B cell (primary cell): ENCODE data around the gene PLD3. TPM values are rescaled to one million over a fixed set of nuclear protein-coding genes. Genes with fewer than 3 reads are reported as not detected.

Source experiments
- ATAC-seq: fragments of 200-7000 bp; cut with Tn5 transposase; one replicate; pipeline ENCODE4 v1.10.0; 2021; ENCODE audit warnings: low read depth, mild to moderate bottlenecking, moderate number of reproducible peaks, moderate library complexity
- CTCF ChIA-PET: fragments of 350-600 bp; sonication (Branson Sonifier 250); formaldehyde crosslinking; loops from one replicate; lab custom pipeline; 2021; ENCODE audit warnings: antibody characterized with exemption, inconsistent platforms; lab: Charles Lee
- POLR2A ChIA-PET: fragments of 350-600 bp; sonication (Branson Sonifier 250); formaldehyde crosslinking; loops from one replicate; lab custom pipeline; 2021; ENCODE audit warnings: antibody characterized with exemption; lab: Charles Lee
- DNase-seq: peaks from one replicate; pipeline ENCODE4 v3.0.0; 2013
- H2AFZ ChIP-seq: 2 replicates; pipeline ENCODE4 v1.6.1; 2012; ENCODE audit warnings: mild to moderate bottlenecking, low read depth, low read length; ENCODE audit not compliant: insufficient read depth, poor library complexity, severe bottlenecking
- H3K27ac ChIP-seq, 2 donors: 1 replicate in 1 of 2; 2 replicates in 1 of 2; pipeline ENCODE4 v1.5.1; 2012 to 2013; ENCODE audit warnings: low read length in 2 of 2, mild to moderate bottlenecking in 2 of 2, moderate library complexity in 1 of 2
- H3K27me3 ChIP-seq, 4 experiments: fragments of 200-600 bp in 1 of 4; sonication (generic) in 1 of 4; replicated peaks in 1 of 4; 1 replicate in 2 of 4; 2 replicates in 2 of 4; pipeline versions ENCODE4 v1.6.1 to v1.7.0; 2013 to 2016; ENCODE audit warnings: low read length in 3 of 4, mild to moderate bottlenecking in 2 of 4, mixed read lengths in 1 of 4, moderate library complexity in 1 of 4; ENCODE audit not compliant: insufficient read depth in 4 of 4, control insufficient read depth in 3 of 4; ENCODE audit errors: control extremely low read depth in 1 of 4
- H3K36me3 ChIP-seq, 2 experiments: replicated peaks in 1 of 2; 1 replicate in 1 of 2; 2 replicates in 1 of 2; pipeline versions ENCODE4 v1.6.1 to v1.7.1; 2013; ENCODE audit warnings: low read length in 1 of 2; ENCODE audit not compliant: insufficient read depth in 2 of 2, control insufficient read depth in 1 of 2; ENCODE audit errors: control extremely low read depth in 1 of 2, extremely low read depth in 1 of 2
- H3K4me1 ChIP-seq, 2 donors: fragments of 200-600 bp in 1 of 2; sonication (generic) in 1 of 2; 1 replicate in 1 of 2; 2 replicates in 1 of 2; pipeline versions ENCODE4 v1.5.1 to v1.6.1; 2013 to 2017; ENCODE audit warnings: low read length in 2 of 2; ENCODE audit not compliant: control insufficient read depth in 2 of 2, insufficient read depth in 2 of 2
- H3K4me2 ChIP-seq: replicated peaks from 2 replicates; pipeline ENCODE3; 2012; ENCODE audit warnings: mild to moderate bottlenecking, low read depth, low read length; ENCODE audit not compliant: poor library complexity, severe bottlenecking
- H3K4me3 ChIP-seq, 5 experiments: fragments of 200-600 bp in 1 of 5; sonication (generic) in 1 of 5; 1 replicate in 3 of 5; 2 replicates in 2 of 5; pipeline versions ENCODE4 v1.5.1 to v1.7.0; 2011 to 2016; ENCODE audit warnings: low read length in 4 of 5, mild to moderate bottlenecking in 4 of 5, low read depth in 2 of 5, control low read depth in 1 of 5, moderate library complexity in 1 of 5; ENCODE audit not compliant: insufficient read depth in 1 of 5; ENCODE audit errors: control extremely low read depth in 1 of 5, extremely low read depth in 1 of 5
- H3K79me2 ChIP-seq: fragments of 200-600 bp; sonication (generic); one replicate; pipeline ENCODE4 v1.6.0; 2016; ENCODE audit warnings: low read length; ENCODE audit not compliant: control insufficient read depth, insufficient read depth
- H3K9ac ChIP-seq: fragments of 200-600 bp; sonication (generic); 2 replicates; pipeline ENCODE4 v1.6.1; 2017; ENCODE audit warnings: mild to moderate bottlenecking, low read length, moderate library complexity
- H3K9me3 ChIP-seq, 3 donors: one replicate each; pipeline versions ENCODE4 v1.6.1 to v1.7.1; 2013; ENCODE audit warnings: low read length in 2 of 3; ENCODE audit not compliant: control insufficient read depth in 2 of 3, insufficient read depth in 1 of 3; ENCODE audit errors: control extremely low read depth in 1 of 3
- H4K20me1 ChIP-seq: 2 replicates; pipeline ENCODE4 v1.6.0; 2012; ENCODE audit warnings: mild to moderate bottlenecking, low read length; ENCODE audit not compliant: insufficient read depth, control insufficient read depth, poor library complexity, severe bottlenecking
- H3K27ac Mint-ChIP-seq: one replicate; pipeline ENCODE4 v1.8.0; 2021; ENCODE audit warnings: mixed read lengths
- H3K27me3 Mint-ChIP-seq: one replicate; pipeline ENCODE4 v1.8.0; 2021; ENCODE audit warnings: mixed read lengths
- H3K4me1 Mint-ChIP-seq: one replicate; pipeline ENCODE4 v1.8.0; 2021; ENCODE audit warnings: mixed read lengths
- H3K4me3 Mint-ChIP-seq: one replicate; pipeline ENCODE4 v1.8.0; 2021; ENCODE audit warnings: mixed read lengths
- H3K9me3 Mint-ChIP-seq: one replicate; pipeline ENCODE4 v1.8.0; 2022; ENCODE audit warnings: mixed read lengths; ENCODE audit not compliant: insufficient read depth
- EZH2 ChIP-seq: IDR thresholded peaks from 2 replicates; pipeline ENCODE4 v1.6.1; 2012; ENCODE audit warnings: borderline replicate concordance, low read depth, mild to moderate bottlenecking, moderate library complexity, low read length; ENCODE audit not compliant: insufficient read depth, poor library complexity, severe bottlenecking
- WGBS: methylation state at CpG from one replicate; pipeline ENCODE4 v1.1.5; 2013; ENCODE audit warnings: missing lambda C conversion rate; ENCODE audit not compliant: insufficient coverage; 5-methylcytosine and 5-hydroxymethylcytosine counted together
- intact Hi-C: fragments of 100-400 bp; cut with micrococcal nuclease; formaldehyde crosslinking; loops from one replicate; pipeline ENCODE4 v1.10.0; 2022
- polyA plus RNA-seq: library from polyadenylated mRNA; depleted of rRNA; stranded (reverse); fragments of >200 nt; gene quantifications from 2 replicates; pipeline ENCODE4 v1.2.3, GENCODE V29; 2012
- total RNA-seq, 2 donors: library from RNA; stranded (reverse); fragments of 120-200 nt in 1 of 2; gene quantifications; 1 replicate in 1 of 2; 2 replicates in 1 of 2; pipeline versions ENCODE4 v1.2.3 to v1.2.4, GENCODE V29; 2013 to 2022
- TF ChIP-seq, protein P1 (sequence below): fragments of 200-600 bp; IDR thresholded peaks from one replicate; pipeline ENCODE4 v1.8.0; 2022; ENCODE audit warnings: antibody characterized with exemption, mild to moderate bottlenecking

PLD3 gene
- total and polyA plus RNA-seq, 2 donors (not counting 1 experiment from before 2014, with no cell fraction given): 61.7 to 153 TPM

DNA sequence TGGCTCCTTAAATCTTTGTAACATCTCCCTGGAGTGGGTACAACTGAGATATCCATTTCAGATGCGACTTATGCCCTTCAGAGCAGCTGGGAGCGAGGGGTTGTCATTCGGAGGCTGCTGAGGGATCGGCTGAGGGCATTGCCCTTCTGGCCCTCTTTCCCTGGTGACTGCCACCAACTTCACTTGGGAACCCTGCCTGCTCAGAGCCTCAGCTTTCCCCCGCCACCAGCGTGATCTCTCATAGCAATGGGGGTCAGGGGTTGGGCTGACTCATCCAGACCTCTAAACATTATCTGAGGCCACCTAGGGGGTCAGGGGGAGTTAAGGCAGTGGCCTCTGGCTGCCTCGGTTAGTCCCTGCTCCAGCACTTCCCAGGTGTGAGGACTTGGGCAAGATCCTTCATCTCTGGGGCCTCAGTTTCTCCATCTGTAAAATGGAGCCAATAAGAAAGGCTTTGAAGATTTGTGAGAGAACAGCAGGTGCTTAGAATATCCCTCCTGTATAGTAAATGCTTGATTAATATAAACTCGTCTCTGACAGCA is 63.5 kb downstream of the PLD3 start:
- Mint-ChIP-seq H3K4me1 (peaks cover 30% of the 10 kb centered on the region), H3K27ac (no peak overlapping the region), H3K9me3 (no peaks in the 10 kb centered on the region), H3K4me3 (no peak overlapping the region), H3K27me3 (no peaks in the 10 kb centered on the region)
- Histone ChIP-seq H3K36me3 (no peaks in the 10 kb centered on the region), H3K4me3 (no peak overlapping the region), H3K27ac (no peak overlapping the region), H3K27me3 (peaks cover 0 to 2% (median 0%) of the 10 kb centered on the region in 4 experiments), H3K4me2 (no peak overlapping the region), H4K20me1 (no peaks in the 10 kb centered on the region), H3K9ac (no peak overlapping the region), H3K4me1 (peaks cover 11 to 38% of the 10 kb centered on the region in 2 donors), H3K9me3 (no peaks in the 10 kb centered on the region), H2AFZ (no peak overlapping the region), H3K79me2 (no peaks in the 10 kb centered on the region)
- DNase-seq (no peak), ATAC-seq (no peak)
- ChIA-PET POLR2A (interaction anchor here (0.7 kb wide), 1 partner anchor 8 kb away, joined by 3 read pairs; no protein-coding TSS in a partner anchor), CTCF (interaction anchor here (0.6 to 1.8 kb wide), 4 partner anchors 8 to 271 kb away, joined by 3 to 10 read pairs (median 4); no protein-coding TSS in a partner anchor)
- TF ChIP-seq, protein P1, sequence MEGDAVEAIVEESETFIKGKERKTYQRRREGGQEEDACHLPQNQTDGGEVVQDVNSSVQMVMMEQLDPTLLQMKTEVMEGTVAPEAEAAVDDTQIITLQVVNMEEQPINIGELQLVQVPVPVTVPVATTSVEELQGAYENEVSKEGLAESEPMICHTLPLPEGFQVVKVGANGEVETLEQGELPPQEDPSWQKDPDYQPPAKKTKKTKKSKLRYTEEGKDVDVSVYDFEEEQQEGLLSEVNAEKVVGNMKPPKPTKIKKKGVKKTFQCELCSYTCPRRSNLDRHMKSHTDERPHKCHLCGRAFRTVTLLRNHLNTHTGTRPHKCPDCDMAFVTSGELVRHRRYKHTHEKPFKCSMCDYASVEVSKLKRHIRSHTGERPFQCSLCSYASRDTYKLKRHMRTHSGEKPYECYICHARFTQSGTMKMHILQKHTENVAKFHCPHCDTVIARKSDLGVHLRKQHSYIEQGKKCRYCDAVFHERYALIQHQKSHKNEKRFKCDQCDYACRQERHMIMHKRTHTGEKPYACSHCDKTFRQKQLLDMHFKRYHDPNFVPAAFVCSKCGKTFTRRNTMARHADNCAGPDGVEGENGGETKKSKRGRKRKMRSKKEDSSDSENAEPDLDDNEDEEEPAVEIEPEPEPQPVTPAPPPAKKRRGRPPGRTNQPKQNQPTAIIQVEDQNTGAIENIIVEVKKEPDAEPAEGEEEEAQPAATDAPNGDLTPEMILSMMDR: no peak
- TF ChIP-seq EZH2: no peak
- intact Hi-C loops: no loop called here
- WGBS: 98% methylated on average over 4 of the region's 8 CpGs

DNA sequence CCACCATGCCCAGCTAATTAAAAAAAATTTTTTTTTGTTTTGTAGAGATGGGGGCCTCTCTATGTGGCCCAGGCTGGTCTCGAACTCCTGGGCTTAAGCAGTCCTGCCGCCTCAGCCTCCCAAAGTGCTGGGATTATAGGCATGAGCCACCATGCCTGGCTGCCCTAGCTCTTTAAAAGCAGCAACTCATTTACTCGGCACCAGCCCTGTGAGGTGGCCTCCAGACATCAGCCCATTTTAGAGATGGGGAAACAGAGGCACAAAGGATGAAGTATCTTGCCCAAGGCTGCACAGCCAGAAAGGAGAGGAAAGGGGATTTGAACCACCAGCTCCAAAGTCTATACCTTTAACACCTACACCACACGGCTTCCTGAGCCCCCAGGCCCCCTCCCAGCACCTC is 64.4 kb downstream of the PLD3 start:
- no peaks in the 10 kb centered on the region for H3K27me3 Mint-ChIP-seq
- POLR2A ChIA-PET: no interaction called here
- 100% methylated on average over 1 of the region's 4 CpGs for WGBS

More for the DNA sequence above, 64.4 kb downstream of the PLD3 start:
- H3K4me1 ChIP-seq: peaks cover 13 to 38% of the 10 kb centered on the region in 2 donors
- CTCF ChIA-PET: interaction anchor here (1.0 kb wide), 1 partner anchor 8 kb away, joined by 5 read pairs; no protein-coding TSS in a partner anchor
- Mint-ChIP-seq H3K4me3 (no peak overlapping the region), H3K9me3 (no peaks in the 10 kb centered on the region), H3K4me1 (peaks cover 28% of the 10 kb centered on the region), H3K27ac (no peak overlapping the region)
- H3K36me3 ChIP-seq: no peaks in the 10 kb centered on the region
- H3K79me2 ChIP-seq: no peaks in the 10 kb centered on the region
- no peak overlapping the region for H2AFZ ChIP-seq
- H3K4me2 ChIP-seq: no peak overlapping the region
- H4K20me1 ChIP-seq: no peaks in the 10 kb centered on the region
- no peaks in the 10 kb centered on the region for H3K9me3 ChIP-seq
- DNase-seq (no peak), ATAC-seq (no peak)
- no peak overlapping the region for H3K4me3 ChIP-seq
- peaks cover 0 to 2% (median 0%) of the 10 kb centered on the region in 4 experiments for H3K27me3 ChIP-seq
- H3K9ac ChIP-seq: no peak overlapping the region
- TF ChIP-seq EZH2: no peak
- TF ChIP-seq, protein P1: no peak
- H3K27ac ChIP-seq: no peak overlapping the region
- intact Hi-C loops: no loop called here
